ENCODE results near the gene UHRF2.
"Not testable (repeated sequence)": the region's sequence is repeated elsewhere in the genome, so short reads cannot be mapped to it uniquely, and the experiment has no call there.

UHRF2 gene

GRCh38 chr9:6498982-6499381 is 86.0 kb downstream of the UHRF2 start:
- no peak for DNase-seq

GRCh38 chr9:6501526-6502210 is 88.7 kb downstream of the UHRF2 start:
- no peak for DNase-seq

DNA sequence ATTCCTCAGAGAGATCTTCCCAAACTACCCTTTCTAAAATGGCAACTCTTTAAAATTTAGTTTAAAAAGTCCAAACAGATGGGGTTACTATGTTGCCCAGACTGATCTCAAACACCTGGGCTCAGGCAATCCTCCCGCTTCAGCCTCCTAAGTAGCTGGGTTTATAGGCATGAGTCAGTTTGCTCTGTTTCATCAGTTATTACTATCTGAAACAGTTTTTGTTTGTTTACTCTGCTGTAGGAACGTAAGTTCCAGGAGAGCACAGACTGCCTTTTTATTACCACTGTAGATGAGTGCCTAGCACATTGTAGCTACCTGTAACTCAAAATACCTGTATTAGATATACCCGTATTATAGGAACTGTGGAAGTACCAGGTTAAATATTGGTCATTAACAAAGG is 89.4 kb downstream of the UHRF2 start:
- no peak for DNase-seq

GRCh38 chr9:6506571-6506970 is 93.6 kb downstream of the UHRF2 start:
- no peak for DNase-seq

DNA sequence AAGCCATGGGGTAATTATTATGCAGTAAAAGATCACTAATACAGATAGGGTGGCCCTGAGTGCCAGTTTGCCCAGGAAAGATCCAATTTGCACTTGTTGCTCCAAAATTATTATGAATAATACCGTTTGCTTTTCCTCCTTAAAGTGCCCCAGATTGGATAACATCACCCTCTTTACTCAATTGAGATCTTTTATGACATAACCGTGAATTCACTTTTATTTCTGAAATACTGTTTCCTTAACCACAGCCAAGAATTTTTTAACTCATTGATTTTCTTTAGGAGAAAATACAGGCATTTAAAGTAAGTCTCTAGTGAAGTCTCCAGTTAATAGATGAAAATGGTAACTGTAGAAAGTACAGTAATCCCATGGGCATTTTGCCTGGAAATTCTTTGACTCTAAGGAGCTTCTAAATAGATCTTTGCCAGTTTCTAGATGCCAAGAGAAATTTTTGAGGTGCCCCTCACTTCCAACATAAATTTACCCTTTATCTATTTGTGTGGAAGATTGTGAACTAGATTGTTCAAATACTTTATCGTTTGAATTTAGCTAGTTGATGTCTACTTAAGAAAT is 99.2 kb downstream of the UHRF2 start:
- no peak for DNase-seq

GRCh38 chr9:6522263-6522662 is 109.3 kb downstream of the UHRF2 start:
- DNase-seq: no peak

GRCh38 chr9:6525326-6526045 is 112.5 kb downstream of the UHRF2 start:
- DNase-seq: no peak

DNA sequence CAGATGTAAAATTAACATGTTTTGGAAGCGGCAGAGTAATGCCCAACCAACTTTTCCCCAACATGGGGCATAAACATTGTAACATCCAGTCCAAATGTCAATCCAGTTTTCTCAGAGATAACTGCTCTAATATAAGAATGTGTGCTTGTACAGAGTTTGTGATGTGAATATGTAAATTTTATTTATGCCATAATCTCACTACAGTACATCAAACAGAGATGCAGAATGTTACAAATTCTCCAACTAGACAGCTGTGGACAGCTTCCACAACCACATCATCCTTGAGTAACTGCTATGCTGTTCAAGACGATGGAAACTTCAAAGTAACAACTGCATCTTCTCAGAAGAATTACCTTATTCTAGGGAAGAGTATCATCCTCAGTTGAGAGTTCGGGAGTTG is 122.6 kb downstream of the UHRF2 start:
- no peak for DNase-seq

GRCh38 chr9:6538666-6539071 is 125.7 kb downstream of the UHRF2 start:
- no peak for DNase-seq

DNA sequence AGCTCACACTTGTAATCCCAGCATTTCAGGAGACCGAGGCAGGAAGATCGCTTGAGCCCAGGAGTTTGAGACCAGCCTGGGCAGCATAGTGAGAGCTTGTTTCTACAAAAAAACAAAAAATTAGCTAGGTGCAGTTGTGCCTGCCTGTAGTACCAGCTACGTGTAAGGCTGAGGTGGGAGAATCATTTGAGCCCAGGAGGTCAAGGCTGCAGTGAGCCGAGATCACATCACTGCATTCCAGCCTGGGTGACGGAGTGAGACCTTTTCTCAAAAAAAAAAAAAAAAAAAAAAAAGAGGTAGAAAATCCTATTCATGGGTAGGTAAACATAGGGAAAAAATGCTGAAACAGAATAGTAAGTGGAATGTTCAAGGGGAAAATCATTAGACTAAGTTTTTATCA is 129.6 kb downstream of the UHRF2 start:
- DNase-seq: not testable (repeated sequence)

DNA sequence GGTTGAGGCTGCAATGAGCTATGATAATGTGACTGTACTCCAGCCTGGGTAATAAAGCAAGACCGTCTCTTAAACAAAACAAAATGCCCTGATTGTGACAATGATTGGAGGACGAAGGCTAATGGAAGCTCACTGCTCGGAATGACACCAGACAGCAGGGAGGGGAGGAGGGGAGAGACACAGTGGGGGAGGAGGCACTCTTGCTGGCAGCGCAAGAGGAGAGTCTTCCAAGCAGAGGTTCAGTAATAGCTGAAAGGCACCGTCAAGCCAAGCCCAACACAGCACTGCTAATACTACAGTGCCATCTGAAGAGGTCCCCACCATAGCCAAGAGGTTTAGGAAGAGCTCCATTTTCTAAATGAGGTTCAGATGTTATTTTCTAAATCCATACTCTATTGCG is 130.2 kb downstream of the UHRF2 start:
- no peak for DNase-seq

GRCh38 chr9:6545017-6545691 is 132.2 kb downstream of the UHRF2 start:
- DNase-seq: no peak

DNA sequence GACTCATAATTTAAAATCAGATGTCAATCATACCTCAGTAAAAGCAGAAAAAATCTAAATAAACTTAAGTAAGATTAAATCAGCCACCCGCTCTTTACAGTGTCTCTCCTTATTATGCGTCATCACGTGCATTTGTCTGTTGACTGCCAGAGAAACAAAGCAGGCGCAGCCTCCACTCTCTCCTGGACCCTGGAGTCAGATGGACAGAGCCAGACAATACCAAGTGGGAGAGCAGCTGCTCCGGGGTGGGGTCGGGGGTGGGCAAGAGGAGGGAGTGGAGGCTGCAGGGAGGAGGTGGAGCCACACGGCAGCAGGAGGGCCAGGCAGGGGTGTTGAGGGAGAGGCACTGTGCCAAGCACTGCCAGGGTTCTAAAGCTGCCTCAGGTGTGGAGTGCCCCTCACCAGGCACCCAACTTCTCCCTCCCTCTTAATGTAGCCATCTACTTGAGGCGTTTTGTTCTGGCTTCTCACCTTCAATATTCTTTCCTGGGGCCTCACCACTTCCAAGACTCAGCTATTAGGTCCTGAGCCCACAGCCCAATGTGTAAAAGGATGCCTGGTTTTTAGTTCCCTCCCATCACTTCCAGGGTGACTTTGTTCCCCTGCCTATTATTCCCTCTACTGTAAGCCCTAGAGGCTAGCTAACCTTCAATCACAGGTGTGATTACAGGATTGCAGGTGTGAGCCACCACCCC is 136.3 kb downstream of the UHRF2 start:
- no peak for DNase-seq

GRCh38 chr9:6551136-6551535 is 138.1 kb downstream of the UHRF2 start:
- DNase-seq: no peak

DNA sequence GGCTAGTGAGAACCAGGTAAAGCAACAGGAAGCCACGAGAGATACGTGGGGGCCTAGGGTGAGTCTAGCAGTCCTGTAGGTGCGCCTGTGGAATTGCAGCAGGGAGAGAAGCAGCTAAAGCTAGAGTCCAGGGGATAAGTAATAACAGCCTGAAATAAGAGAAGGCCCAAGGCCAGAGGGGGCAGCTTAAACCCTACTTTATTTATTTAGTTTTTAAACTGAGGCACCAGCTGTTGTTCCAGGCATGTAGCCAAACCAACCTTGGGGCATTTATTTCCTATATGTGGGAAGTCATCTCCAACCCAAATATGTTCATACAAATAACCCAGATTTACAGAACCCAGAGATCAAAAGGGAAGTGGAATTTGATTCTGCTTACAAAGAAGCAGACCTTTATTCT is 139.0 kb downstream of the UHRF2 start:
- DNase-seq: no peak

DNA sequence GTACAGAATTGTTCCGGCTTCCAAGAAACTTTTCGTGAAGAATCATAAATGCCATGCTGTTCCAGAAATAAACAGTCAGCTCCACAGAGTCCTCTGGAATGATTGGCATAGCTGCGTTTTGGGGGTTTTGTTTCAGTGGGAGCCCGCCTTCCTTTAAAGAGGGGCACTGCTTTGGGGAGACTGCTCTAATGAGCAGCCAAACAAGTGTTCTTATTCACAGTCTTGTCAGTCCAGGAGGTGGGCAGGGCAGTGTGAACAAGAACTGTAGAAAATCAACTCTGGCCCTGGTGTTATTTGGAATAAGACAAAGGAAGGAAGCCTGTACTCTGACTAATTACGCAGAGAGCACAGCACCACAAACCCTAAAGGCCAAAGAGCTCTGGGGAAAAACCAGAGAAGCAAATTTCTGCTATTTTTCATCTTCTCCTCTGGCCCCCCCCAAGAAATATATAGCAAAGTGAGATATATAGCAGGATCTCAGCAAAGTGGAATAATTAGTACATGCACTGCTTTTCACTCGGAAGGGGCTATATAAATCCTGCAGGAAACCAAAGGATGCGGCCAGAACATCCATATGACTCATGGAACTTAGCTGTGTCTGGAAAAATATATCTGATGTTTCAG is 139.6 kb downstream of the UHRF2 start:
- no peak for DNase-seq

DNA sequence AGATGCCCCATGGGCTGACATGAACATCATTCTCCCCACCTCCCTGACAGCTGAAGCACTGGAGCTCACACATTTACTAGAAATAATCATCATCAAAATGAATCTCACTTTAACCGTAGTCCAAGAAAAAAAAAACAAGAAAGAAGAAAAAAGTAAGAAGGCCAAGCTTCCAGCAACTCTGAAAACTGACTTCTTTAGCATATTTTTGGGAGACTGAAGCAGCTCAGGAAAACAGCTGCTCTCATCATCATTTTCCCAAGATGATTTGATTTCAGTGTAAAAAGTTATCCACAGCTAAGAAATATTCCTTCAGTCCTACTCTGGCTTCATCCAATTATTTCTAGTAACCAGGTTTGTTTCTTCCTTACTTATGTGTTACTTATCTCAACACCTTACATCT is 140.9 kb downstream of the UHRF2 start:
- DNase-seq: no peak

All from CD4-positive, alpha-beta T cell treated with Interleukin-10 for 1 hour (primary cell).